Liver (tissue), 3 donors: ENCODE data around the gene PGAP3.

ENCODE experiments used
- CTCF ChIP-seq: fragments of 150-350 bp; IDR thresholded peaks from 2 replicates; pipeline ENCODE4 v1.5.1; 2017; ENCODE audit warnings: improper control_type of control experiment, low read depth, low read length; ENCODE audit not compliant: missing input control
- EGR1 ChIP-seq, 2 donors: IDR thresholded peaks; 2 replicates each; pipeline ENCODE4 v1.6.1; 2016 to 2018; ENCODE audit warnings: antibody characterized with exemption in 2 of 2, low read depth in 2 of 2
- GABPA ChIP-seq, 2 donors: IDR thresholded peaks in 1 of 2; conservative IDR thresholded peaks in 1 of 2; 2 replicates each; pipeline ENCODE4 v1.6.1; 2016; ENCODE audit warnings: antibody characterized with exemption in 2 of 2, mild to moderate bottlenecking in 1 of 2, moderate library complexity in 1 of 2
- HNF4A ChIP-seq, 2 donors: conservative IDR thresholded peaks; 2 replicates each; pipeline ENCODE4 v1.6.1; 2016; ENCODE audit warnings: antibody characterized with exemption in 2 of 2, mild to moderate bottlenecking in 2 of 2
- JUND ChIP-seq, 2 donors: IDR thresholded peaks; 2 replicates each; pipeline ENCODE4 v1.6.1; 2016; ENCODE audit warnings: antibody characterized with exemption in 2 of 2
- MAX ChIP-seq: IDR thresholded peaks from 2 replicates; pipeline ENCODE4 v1.6.1; 2016; ENCODE audit warnings: antibody characterized with exemption
- NR2F2 ChIP-seq: IDR thresholded peaks from 2 replicates; pipeline ENCODE4 v1.6.1; 2016; ENCODE audit warnings: antibody characterized with exemption
- RAD21 ChIP-seq, 2 donors: IDR thresholded peaks; 2 replicates each; pipeline ENCODE4 v1.6.1; 2016; ENCODE audit warnings: antibody characterized with exemption in 2 of 2, mild to moderate bottlenecking in 2 of 2
- REST ChIP-seq: IDR thresholded peaks from 2 replicates; pipeline ENCODE4 v1.6.1; 2016; ENCODE audit warnings: antibody characterized with exemption, mild to moderate bottlenecking
- SP1 ChIP-seq: IDR thresholded peaks from 2 replicates; pipeline ENCODE4 v1.6.1; 2018; ENCODE audit warnings: antibody characterized with exemption, mild to moderate bottlenecking
- TAF1 ChIP-seq: conservative IDR thresholded peaks from 2 replicates; pipeline ENCODE4 v1.6.1; 2016; ENCODE audit warnings: antibody characterized with exemption, mild to moderate bottlenecking
- YY1 ChIP-seq: IDR thresholded peaks from 2 replicates; pipeline ENCODE4 v1.6.1; 2016; ENCODE audit warnings: antibody characterized with exemption, mild to moderate bottlenecking
- ZBTB33 ChIP-seq: IDR thresholded peaks from 2 replicates; pipeline ENCODE4 v1.6.1; 2016; ENCODE audit warnings: antibody characterized with exemption
- donor health status: healthy.
- donor health status: healthy.

- TF ChIP-seq CTCF, result no peak
- no peak for TF ChIP-seq REST
- TF ChIP-seq YY1, result no peak
- TF ChIP-seq MAX, result no peak
- TF ChIP-seq RAD21 (IDR thresholded peaks at IDR 0.05), result no peak
- TF ChIP-seq EGR1 (IDR thresholded peaks at IDR 0.05; ENCODE audit: low read depth in 2 of 2), result no peak
- no peak for TF ChIP-seq ZBTB33
- TF ChIP-seq HNF4A (conservative IDR thresholded peaks at IDR 0.05), result no peak
- TF ChIP-seq SP1, result no peak
- no peak for TF ChIP-seq JUND (IDR thresholded peaks at IDR 0.05)
- no peak for TF ChIP-seq TAF1
- TF ChIP-seq GABPA (IDR thresholded peaks at IDR 0.05 in 1 of 2, conservative IDR thresholded peaks at IDR 0.05 in 1 of 2), result no peak
- TF ChIP-seq NR2F2, result no peak
These were observed 8.9 kb upstream of the PGAP3 start for GRCh38 chr17:39696731-39697130.
